Stomach (tissue), 9 donors: Measurements from ENCODE around the gene SKOR2. TPM values are rescaled to one million over a fixed set of nuclear protein-coding genes. Genes with fewer than 3 reads are reported as not detected.

Experiments
- DNase-seq, 2 donors: peaks; one replicate each; pipeline versions ENCODE4 v3.0.0 to v3.0.0-alpha.2; 2013 to 2019
- H3K27ac ChIP-seq, 5 donors: fragments of 200-600 bp in 4 of 5; sonication (generic) in 4 of 5; one replicate each; pipeline ENCODE4 v1.5.1; 2013 to 2019; ENCODE audit warnings: mild to moderate bottlenecking in 1 of 5, moderate library complexity in 1 of 5
- H3K27me3 ChIP-seq, 3 donors: fragments of 200-600 bp; sonication (generic); one replicate each; pipeline ENCODE4 v1.5.1; 2017 to 2019; ENCODE audit warnings: mixed run types in 1 of 3
- H3K36me3 ChIP-seq, 4 donors: fragments of 200-600 bp; sonication (generic); 1 replicate in 3 of 4; 2 replicates in 1 of 4; pipeline ENCODE4 v1.5.1; 2016 to 2019
- H3K4me1 ChIP-seq, 4 donors: fragments of 200-600 bp; sonication (generic); one replicate each; pipeline ENCODE4 v1.5.1; 2016 to 2019
- H3K4me3 ChIP-seq, 4 donors: fragments of 200-600 bp; sonication (generic) in 3 of 4; one replicate each; pipeline ENCODE4 v1.5.1; 2016 to 2019; ENCODE audit warnings: mild to moderate bottlenecking in 1 of 4
- H3K9me3 ChIP-seq, 4 donors: fragments of 200-600 bp; sonication (generic); one replicate each; pipeline ENCODE4 v1.5.1; 2016 to 2019
- EP300 ChIP-seq: sonication (generic); formaldehyde crosslinking; IDR thresholded peaks from one replicate; pipeline ENCODE4 v1.6.1; 2017; ENCODE audit warnings: antibody characterized with exemption
- POLR2A ChIP-seq, 4 donors: fragments of 450-650 bp; IDR thresholded peaks; one replicate each; pipeline ENCODE4 v1.6.1; 2016; ENCODE audit warnings: antibody characterized with exemption in 4 of 4, control low read depth in 2 of 4, mild to moderate bottlenecking in 1 of 4, moderate library complexity in 1 of 4
- POLR2AphosphoS5 ChIP-seq, 3 donors: sonication (generic); formaldehyde crosslinking; IDR thresholded peaks; one replicate each; pipeline ENCODE4 v1.6.1; 2016; ENCODE audit warnings: antibody characterized with exemption in 3 of 3
- WGBS, 5 donors: extraction: QIAGEN DNeasy Blood & Tissue Kit in 3 of 5; methylation state at CpG; one replicate each; pipeline versions ENCODE4 v1.1.5 to v1.1.7; 2013 to 2018; 5-methylcytosine and 5-hydroxymethylcytosine counted together
- intact Hi-C: fragments of 100-400 bp; cut with DNase I; formaldehyde crosslinking; loops from one replicate; pipeline ENCODE4 v1.15.1; 2023; ENCODE audit warnings: low total_unique reads
- polyA plus RNA-seq, 3 donors: library from polyadenylated mRNA; stranded (reverse); fragments of 200-250 nt; gene quantifications; one replicate each; pipeline ENCODE4 v1.2.3, GENCODE V29; 2013
- total RNA-seq, 5 donors: library from RNA; depleted of rRNA; stranded (reverse); fragments of >200 nt; gene quantifications; one replicate each; pipeline versions ENCODE4 v1.1.0 to v1.2.3, GENCODE V29; 2014 to 2016
- TF ChIP-seq, protein P1 (sequence below), 7 experiments: fragments of 450-650 bp in 4 of 7; fragments of 200-600 bp in 3 of 7; sonication (generic) in 3 of 7; IDR thresholded peaks; one replicate each; pipeline ENCODE4 v1.5.1; 2016 to 2019; ENCODE audit warnings: antibody characterized with exemption in 7 of 7, control low read depth in 2 of 7, mild to moderate bottlenecking in 1 of 7
- donor health status: healthy with polysubstance abuse.
- donor health status: Bipolar disorder and iron deficiency.
- donor health status: healthy.

Gene SKOR2
- total and polyA plus RNA-seq, 8 donors = not detected

DNA sequence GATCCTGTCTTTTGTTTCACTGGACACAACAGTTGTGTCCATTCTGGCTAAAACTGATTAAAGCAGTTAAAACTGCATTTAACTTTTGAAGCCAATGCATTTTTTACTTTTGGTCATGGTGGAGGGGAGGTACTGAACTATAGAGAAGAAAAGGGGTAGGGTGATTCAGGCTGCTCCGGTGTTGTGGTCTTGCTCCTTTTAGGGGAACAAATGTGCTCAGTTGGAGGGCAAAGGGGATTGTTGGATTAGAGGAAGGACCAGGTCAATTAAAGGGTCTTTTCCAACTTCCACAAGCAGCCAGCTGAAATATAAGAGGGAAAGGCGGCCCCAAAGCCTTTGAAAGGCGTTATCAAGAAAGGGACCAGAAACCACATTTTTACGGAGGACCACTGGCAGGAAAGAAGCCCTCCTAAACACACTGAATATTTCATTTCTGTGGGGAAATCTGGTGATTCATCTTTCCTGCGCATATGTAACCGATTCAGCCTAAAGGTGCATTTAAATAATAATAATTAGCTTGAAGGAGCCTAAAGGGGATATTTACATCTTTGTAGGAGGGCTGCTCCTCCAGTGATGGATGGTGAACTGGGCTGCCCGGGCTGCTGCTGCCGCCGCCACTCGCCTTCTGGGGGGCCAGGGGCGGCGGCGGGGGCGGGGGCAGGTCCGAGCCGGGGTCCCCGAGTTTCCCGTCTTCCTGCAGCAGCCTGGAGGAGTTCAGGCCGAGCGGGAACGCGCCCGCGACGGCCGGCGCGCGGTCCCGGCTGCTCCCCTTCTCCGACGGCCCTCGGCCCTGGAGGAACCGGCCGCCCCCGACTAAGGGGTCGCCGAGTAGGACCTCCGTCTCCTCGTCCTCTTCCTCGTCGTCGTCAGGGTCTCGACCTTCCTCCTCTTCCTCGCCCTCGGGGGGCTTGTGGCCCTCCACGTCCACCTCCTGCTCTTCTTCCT lies 5.2 kb downstream of the SKOR2 start:
- Histone ChIP-seq H3K4me3 (no peak overlapping the region), H3K4me1 (peaks cover 4 to 34% (median 12%) of the 10 kb centered on the region in 4 donors), H3K27me3 (peaks cover 39 to 94% (median 57%) of the 10 kb centered on the region in 3 donors), H3K36me3 (no peaks in the 10 kb centered on the region), H3K9me3 (peaks cover 0 to 19% (median 4%) of the 10 kb centered on the region in 4 donors), H3K27ac (no peak overlapping the region)
- intact Hi-C loops = no loop called here
- WGBS, 5 donors = 2 to 12% (median 5%) methylated on average over 10 to 47 of the region's 47 CpGs
- DNase-seq = no peak
- TF ChIP-seq POLR2A (IDR thresholded peaks at IDR 0.05) (no peak), POLR2AphosphoS5 (IDR thresholded peaks at IDR 0.05) (no peak), EP300 (no peak)
- TF ChIP-seq, protein P1, sequence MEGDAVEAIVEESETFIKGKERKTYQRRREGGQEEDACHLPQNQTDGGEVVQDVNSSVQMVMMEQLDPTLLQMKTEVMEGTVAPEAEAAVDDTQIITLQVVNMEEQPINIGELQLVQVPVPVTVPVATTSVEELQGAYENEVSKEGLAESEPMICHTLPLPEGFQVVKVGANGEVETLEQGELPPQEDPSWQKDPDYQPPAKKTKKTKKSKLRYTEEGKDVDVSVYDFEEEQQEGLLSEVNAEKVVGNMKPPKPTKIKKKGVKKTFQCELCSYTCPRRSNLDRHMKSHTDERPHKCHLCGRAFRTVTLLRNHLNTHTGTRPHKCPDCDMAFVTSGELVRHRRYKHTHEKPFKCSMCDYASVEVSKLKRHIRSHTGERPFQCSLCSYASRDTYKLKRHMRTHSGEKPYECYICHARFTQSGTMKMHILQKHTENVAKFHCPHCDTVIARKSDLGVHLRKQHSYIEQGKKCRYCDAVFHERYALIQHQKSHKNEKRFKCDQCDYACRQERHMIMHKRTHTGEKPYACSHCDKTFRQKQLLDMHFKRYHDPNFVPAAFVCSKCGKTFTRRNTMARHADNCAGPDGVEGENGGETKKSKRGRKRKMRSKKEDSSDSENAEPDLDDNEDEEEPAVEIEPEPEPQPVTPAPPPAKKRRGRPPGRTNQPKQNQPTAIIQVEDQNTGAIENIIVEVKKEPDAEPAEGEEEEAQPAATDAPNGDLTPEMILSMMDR (IDR thresholded peaks at IDR 0.05) = no peak

DNA sequence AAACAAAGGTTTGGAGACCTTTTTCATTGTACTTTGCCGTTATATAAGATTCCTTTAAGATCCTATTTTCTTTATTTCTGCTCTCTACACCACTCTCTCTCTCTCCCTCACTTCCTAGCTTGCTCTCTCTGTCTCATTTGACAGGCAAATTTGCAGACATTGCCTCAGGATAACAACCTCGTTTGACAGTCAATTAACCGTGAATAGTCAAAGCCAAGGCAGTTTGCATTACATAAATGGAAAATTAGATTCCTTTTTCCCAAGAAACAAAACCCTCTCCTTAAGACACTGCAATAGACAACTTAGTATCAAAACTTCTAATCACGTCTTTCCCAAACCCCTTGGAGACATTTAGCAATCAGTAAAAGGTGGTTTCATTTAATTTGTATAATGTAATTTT lies 7.4 kb downstream of the SKOR2 start:
- Histone ChIP-seq H3K27me3 (peaks cover 32 to 84% (median 37%) of the 10 kb centered on the region in 3 donors), H3K9me3 (peaks cover 0 to 19% (median 4%) of the 10 kb centered on the region in 4 donors), H3K4me1 (peaks cover 4 to 24% (median 12%) of the 10 kb centered on the region in 4 donors), H3K36me3 (no peaks in the 10 kb centered on the region), H3K27ac (no peak overlapping the region), H3K4me3 (no peak overlapping the region)
- no peak for DNase-seq
- TF ChIP-seq, protein P1 (IDR thresholded peaks at IDR 0.05) = no peak
- TF ChIP-seq EP300 = no peak
- no peak for TF ChIP-seq POLR2A (IDR thresholded peaks at IDR 0.05)
- TF ChIP-seq POLR2AphosphoS5 (IDR thresholded peaks at IDR 0.05) = no peak
- WGBS, 5 donors = 18 to 26% (median 21%) methylated on average over 4 of the region's 4 CpGs
- intact Hi-C loops = no loop called here

DNA sequence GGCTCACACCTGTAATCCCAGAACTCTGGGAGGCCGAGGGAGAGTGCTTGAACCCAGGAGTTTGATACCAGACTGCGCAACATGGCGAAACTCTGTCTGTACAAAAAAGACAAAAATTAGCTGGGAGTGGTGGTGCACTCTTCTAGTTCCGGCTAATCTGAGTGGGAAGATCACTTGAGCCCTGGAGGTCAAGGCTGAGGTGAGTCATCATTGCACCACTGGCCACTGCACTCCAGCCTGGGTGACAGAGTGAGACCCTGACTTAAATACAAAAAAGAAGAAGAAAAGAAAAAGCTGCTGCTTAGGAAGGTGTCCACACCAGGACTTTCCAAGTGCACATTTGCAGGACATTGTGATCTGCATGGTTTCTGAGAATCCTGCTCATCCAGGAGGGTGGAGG lies 16.4 kb downstream of the SKOR2 start:
- no peak for DNase-seq
- Histone ChIP-seq H3K27me3 (peaks cover 0 to 50% (median 8%) of the 10 kb centered on the region in 3 donors), H3K9me3 (peaks cover 0 to 6% (median 0%) of the 10 kb centered on the region in 4 donors), H3K36me3 (no peaks in the 10 kb centered on the region), H3K4me1 (no peaks in the 10 kb centered on the region), H3K27ac (no peak overlapping the region), H3K4me3 (no peak overlapping the region)
- WGBS, 5 donors = 83 to 94% (median 88%) methylated on average over 4 of the region's 4 CpGs
- TF ChIP-seq, protein P1 (IDR thresholded peaks at IDR 0.05) = no peak
- TF ChIP-seq POLR2A (IDR thresholded peaks at IDR 0.05) (no peak), POLR2AphosphoS5 (IDR thresholded peaks at IDR 0.05) (no peak), EP300 (no peak)
- intact Hi-C loops = no loop called here

DNA sequence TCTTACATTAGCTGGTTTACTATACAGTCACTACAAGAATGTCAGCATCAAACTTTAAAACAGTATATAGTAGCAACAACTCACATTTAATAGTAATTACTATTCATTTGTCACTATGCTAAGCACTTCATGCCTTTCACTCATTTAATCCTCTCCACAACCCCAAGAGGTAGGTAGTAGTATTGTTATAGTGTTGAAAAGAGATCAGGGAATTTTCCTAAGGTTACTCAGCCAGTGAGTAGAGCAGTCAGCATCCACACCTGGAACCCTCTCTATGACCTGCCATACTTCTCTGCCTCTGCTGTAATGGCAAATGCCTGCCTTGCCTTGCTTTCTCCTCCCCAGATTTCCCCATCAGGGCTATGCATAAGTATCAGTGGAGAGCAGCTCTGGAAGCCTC lies 24.8 kb downstream of the SKOR2 start:
- intact Hi-C loops = no loop called here

More for the DNA sequence above, 24.8 kb downstream of the SKOR2 start:
- TF ChIP-seq, protein P1 (IDR thresholded peaks at IDR 0.05) = no peak
- TF ChIP-seq POLR2AphosphoS5 (IDR thresholded peaks at IDR 0.05) = no peak
- TF ChIP-seq EP300 = no peak
- no peak for TF ChIP-seq POLR2A (IDR thresholded peaks at IDR 0.05)
- no peak for DNase-seq
- Histone ChIP-seq H3K9me3 (no peaks in the 10 kb centered on the region), H3K27ac (no peak overlapping the region), H3K27me3 (peaks cover 0 to 48% (median 12%) of the 10 kb centered on the region in 3 donors), H3K4me3 (no peak overlapping the region), H3K36me3 (no peaks in the 10 kb centered on the region), H3K4me1 (no peaks in the 10 kb centered on the region)
